ENCODE measurements around the gene LEFTY1.

DNA sequence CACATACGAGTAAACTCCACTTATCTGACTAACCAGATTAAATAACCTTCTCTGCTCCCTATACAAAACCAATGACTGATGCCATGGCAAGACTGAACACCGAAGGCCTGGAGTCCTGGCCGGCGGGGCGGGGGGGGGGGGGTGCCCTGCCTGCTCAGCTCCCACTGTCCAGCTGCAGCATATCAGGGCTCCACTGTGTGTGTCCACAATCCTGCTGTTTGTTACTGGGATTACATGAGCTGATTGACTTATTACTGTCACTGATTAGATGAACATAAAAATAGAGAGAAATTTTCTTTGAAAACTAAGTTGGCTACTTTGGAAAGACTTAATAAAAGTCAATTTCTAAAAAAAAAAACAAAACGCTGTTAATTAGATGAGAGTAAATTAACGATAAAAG, 31.7 kb downstream of the LEFTY1 start:
- TF ChIP-seq, protein P1, sequence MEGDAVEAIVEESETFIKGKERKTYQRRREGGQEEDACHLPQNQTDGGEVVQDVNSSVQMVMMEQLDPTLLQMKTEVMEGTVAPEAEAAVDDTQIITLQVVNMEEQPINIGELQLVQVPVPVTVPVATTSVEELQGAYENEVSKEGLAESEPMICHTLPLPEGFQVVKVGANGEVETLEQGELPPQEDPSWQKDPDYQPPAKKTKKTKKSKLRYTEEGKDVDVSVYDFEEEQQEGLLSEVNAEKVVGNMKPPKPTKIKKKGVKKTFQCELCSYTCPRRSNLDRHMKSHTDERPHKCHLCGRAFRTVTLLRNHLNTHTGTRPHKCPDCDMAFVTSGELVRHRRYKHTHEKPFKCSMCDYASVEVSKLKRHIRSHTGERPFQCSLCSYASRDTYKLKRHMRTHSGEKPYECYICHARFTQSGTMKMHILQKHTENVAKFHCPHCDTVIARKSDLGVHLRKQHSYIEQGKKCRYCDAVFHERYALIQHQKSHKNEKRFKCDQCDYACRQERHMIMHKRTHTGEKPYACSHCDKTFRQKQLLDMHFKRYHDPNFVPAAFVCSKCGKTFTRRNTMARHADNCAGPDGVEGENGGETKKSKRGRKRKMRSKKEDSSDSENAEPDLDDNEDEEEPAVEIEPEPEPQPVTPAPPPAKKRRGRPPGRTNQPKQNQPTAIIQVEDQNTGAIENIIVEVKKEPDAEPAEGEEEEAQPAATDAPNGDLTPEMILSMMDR (IDR thresholded peaks at IDR 0.05): peak in 1 of 6 experiments; percentile 12
- TF ChIP-seq POLR2A (IDR thresholded peaks at IDR 0.05): no peak
- TF ChIP-seq POLR2AphosphoS5 (IDR thresholded peaks at IDR 0.05): no peak
- TF ChIP-seq EP300 (IDR thresholded peaks at IDR 0.05): no peak

Data from upper lobe of left lung (tissue), 4 donors.